GM20000 (cell line): ENCODE data around the gene KRTAP29-1.
"Not testable (repeated sequence)": the region's sequence is repeated elsewhere in the genome, so short reads cannot be mapped to it uniquely, and the experiment has no call there.

Experiments used
- DNase-seq: peaks from one replicate; pipeline ENCODE4 v3.0.0; 2012; ENCODE audit warnings: low spot score
- TF ChIP-seq, protein P1 (sequence below): IDR thresholded peaks from 2 replicates; pipeline ENCODE4 v1.5.1; 2012; ENCODE audit warnings: mild to moderate bottlenecking, control low read depth; ENCODE audit errors: extremely low read depth, missing control alignments

Gene KRTAP29-1, protein sequence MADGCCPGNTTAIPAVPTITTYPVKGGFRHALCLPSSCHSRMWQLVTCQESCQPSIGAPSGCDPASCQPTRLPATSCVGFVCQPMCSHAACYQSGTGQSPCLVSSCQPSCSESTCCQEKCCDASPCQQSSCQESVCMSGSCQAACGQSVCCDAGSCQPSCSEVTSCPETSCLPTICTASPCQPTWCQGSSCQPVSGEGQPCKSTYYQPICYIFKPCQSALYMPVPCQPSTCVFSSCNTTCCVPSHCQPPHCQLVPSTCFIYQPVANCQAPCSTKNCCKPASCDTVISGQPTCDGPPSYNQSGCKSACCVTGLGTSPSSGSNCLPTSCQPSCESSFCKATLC

GRCh38 chr17:41301916-41302901 lies at the start of gene KRTAP29-1:
Gene KRTAP29-1, minus strand, starts transcription at chr17:41302851. Its CDS starts 0 bp downstream, at chr17:41302851.
- TF ChIP-seq, protein P1, sequence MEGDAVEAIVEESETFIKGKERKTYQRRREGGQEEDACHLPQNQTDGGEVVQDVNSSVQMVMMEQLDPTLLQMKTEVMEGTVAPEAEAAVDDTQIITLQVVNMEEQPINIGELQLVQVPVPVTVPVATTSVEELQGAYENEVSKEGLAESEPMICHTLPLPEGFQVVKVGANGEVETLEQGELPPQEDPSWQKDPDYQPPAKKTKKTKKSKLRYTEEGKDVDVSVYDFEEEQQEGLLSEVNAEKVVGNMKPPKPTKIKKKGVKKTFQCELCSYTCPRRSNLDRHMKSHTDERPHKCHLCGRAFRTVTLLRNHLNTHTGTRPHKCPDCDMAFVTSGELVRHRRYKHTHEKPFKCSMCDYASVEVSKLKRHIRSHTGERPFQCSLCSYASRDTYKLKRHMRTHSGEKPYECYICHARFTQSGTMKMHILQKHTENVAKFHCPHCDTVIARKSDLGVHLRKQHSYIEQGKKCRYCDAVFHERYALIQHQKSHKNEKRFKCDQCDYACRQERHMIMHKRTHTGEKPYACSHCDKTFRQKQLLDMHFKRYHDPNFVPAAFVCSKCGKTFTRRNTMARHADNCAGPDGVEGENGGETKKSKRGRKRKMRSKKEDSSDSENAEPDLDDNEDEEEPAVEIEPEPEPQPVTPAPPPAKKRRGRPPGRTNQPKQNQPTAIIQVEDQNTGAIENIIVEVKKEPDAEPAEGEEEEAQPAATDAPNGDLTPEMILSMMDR: no peak
- DNase-seq: no peak

- no peak for DNase-seq
- TF ChIP-seq, protein P1: no peak
These were observed 48.5 kb upstream of the KRTAP29-1 start for GRCh38 chr17:41351177-41351576.

GRCh38 chr17:41350381-41350878 lies 47.8 kb upstream of the KRTAP29-1 start, which contains the start of gene KRT33A:
Gene KRT33A, minus strand, starts transcription at chr17:41350828. Its CDS starts 61 bp downstream, at chr17:41350767.
- DNase-seq: not testable (repeated sequence)

DNA sequence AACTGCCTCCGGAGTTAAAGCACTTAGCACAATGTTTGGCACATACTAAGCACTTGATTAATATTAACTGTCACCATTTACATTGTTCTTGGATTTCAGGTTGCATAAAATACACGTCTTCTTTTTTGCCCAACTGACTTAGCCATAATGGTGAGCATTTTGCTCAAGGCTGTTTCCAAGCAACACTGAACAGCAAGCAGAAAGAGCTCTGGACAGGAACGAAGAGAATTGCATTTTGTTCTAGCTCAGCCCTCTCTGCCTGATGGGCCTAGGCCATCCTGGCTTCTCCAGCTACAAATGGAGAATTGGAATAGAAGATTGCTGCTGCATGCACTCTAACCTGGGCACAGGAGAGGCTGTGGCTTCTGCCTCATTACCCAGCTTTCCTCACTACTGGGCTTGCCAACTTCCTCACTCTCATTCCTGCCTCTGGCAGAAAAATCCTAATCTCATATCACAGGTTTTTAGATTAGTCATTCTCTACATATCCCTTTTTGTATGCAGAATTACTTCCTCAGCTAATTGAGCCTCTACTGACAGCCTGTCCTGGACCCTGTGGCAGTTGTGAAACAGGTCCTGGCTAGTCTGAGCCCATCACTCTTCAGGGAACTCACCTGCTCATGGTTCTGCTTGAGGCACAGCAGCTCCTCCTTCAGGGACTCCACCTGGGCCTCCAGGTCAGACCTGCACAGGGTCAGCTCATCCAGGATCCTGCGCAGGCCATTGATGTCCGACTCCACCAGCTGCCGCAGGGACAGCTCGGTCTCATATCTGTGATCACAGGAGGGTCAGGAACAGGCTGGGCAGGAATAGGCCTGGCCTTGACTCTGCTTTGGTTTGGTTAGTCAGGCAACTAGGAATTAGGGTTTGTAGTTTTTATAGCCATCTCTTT lies 45.5 kb upstream of the KRTAP29-1 start:
- DNase-seq: no peak
- TF ChIP-seq, protein P1: no peak

GRCh38 chr17:41346421-41346820 lies 43.8 kb upstream of the KRTAP29-1 start:
- DNase-seq: not testable (repeated sequence)

- no peak for DNase-seq
- TF ChIP-seq, protein P1: no peak
These were observed 43.3 kb upstream of the KRTAP29-1 start for GRCh38 chr17:41345992-41346391.

DNA sequence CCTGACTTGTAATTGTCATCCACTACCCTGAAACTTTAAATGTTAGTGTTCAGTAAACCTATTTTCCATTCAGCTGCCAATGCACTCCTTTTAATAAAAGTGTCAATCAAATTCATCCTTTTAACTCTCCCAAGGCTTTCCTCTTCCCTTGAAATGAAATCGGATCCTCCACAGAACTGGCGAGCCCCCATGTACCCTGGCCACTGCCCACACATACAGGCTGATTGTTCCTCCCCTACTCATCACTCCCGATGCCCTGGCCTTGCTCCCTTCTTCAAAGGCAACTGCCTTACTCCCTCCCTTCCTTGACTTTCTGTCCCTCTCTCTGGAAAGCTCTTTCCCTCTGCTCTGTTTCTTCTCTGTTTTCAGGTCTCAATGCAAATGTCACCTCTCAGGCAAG lies 40.4 kb upstream of the KRTAP29-1 start:
- TF ChIP-seq, protein P1: no peak
- DNase-seq: no peak
